NCI-H1048 (cell line): ENCODE measurements around the gene SLC12A5.
A peak's percentile ranks its signal among the peaks of the same experiment; 100 is the strongest.

Source experiments
- DNase-seq: peaks from one replicate; lab custom pipeline; 2025; lab: John Stamatoyannopoulos, UW

SLC12A5 gene

GRCh38 chr20:46006964-46007363 lies 22.1 kb upstream of the SLC12A5 start:
- no peak for DNase-seq

GRCh38 chr20:46007671-46008070 lies 21.3 kb upstream of the SLC12A5 start:
- no peak for DNase-seq

- no peak for DNase-seq
These were observed 19.2 kb upstream of the SLC12A5 start for GRCh38 chr20:46009816-46010215.

GRCh38 chr20:46010491-46011391 lies 18.3 kb upstream of the SLC12A5 start:
- DNase-seq = no peak

- peak; percentile 42 for DNase-seq
These were observed 17.2 kb upstream of the SLC12A5 start for GRCh38 chr20:46011631-46012482.

GRCh38 chr20:46012921-46013320 lies 16.1 kb upstream of the SLC12A5 start:
- no peak for DNase-seq

- DNase-seq = no peak
These were observed 15.6 kb upstream of the SLC12A5 start for GRCh38 chr20:46013322-46013828.

- DNase-seq = no peak
These were observed 15.0 kb upstream of the SLC12A5 start for GRCh38 chr20:46013829-46014516.

GRCh38 chr20:46014517-46015396 lies 14.3 kb upstream of the SLC12A5 start:
- DNase-seq = no peak

GRCh38 chr20:46017272-46017671 lies 11.7 kb upstream of the SLC12A5 start:
- no peak for DNase-seq

GRCh38 chr20:46018112-46018511 lies 10.9 kb upstream of the SLC12A5 start:
- DNase-seq = no peak

GRCh38 chr20:46018611-46019010 lies 10.4 kb upstream of the SLC12A5 start:
- DNase-seq = no peak

- DNase-seq = no peak
These were observed 8.5 kb upstream of the SLC12A5 start for GRCh38 chr20:46020555-46020954.

- no peak for DNase-seq
These were observed 7.4 kb upstream of the SLC12A5 start for GRCh38 chr20:46021361-46022359.

GRCh38 chr20:46022411-46023147 lies 6.4 kb upstream of the SLC12A5 start:
- DNase-seq = no peak

GRCh38 chr20:46023148-46023484 lies 5.9 kb upstream of the SLC12A5 start:
- DNase-seq = no peak

GRCh38 chr20:46023999-46024398 lies 5.0 kb upstream of the SLC12A5 start:
- no peak for DNase-seq

- DNase-seq = no peak
These were observed 3.6 kb upstream of the SLC12A5 start for GRCh38 chr20:46025376-46025783.

- DNase-seq = peak; percentile 9
These were observed 1.7 kb upstream of the SLC12A5 start for GRCh38 chr20:46027245-46027853.
